ENCODE measurements around the gene TIMM44.

GRCh38 chr19:7921302-7921966 is 22.0 kb downstream of the TIMM44 start:
- TF ChIP-seq CSRNP3 (CRISPR knock-in tag; IDR thresholded peaks at IDR 0.05) (no peak), ZNF565 (CRISPR knock-in tag; conservative IDR thresholded peaks at IDR 0.05; ENCODE audit: low read depth) (no peak), ZNF8 (CRISPR knock-in tag; IDR thresholded peaks at IDR 0.05) (no peak), ZFP3 (CRISPR knock-in tag; IDR thresholded peaks at IDR 0.05) (no peak), BACH2 (CRISPR knock-in tag; IDR thresholded peaks at IDR 0.05; ENCODE audit: borderline replicate concordance) (no peak), PATZ1 (CRISPR knock-in tag; IDR thresholded peaks at IDR 0.05; ENCODE audit: borderline replicate concordance) (no peak), ZC3H10 (CRISPR knock-in tag; IDR thresholded peaks at IDR 0.05) (no peak), TSHZ2 (CRISPR knock-in tag; IDR thresholded peaks at IDR 0.05) (no peak)
